Kidney (tissue), 14 donors: Measurements from ENCODE around the gene SLC28A2. TPM values are rescaled to one million over a fixed set of nuclear protein-coding genes. Genes with fewer than 3 reads are reported as not detected.
"Not testable (repeated sequence)": the region's sequence is repeated elsewhere in the genome, so short reads cannot be mapped to it uniquely, and the experiment has no call there.

Experiments
- DNase-seq, 5 donors: peaks; one replicate each; pipeline ENCODE4 v3.0.0-alpha.2; 2013 to 2020
- FAIRE-seq: peaks from 2 replicates; lab custom pipeline; 2012; peaks lifted over from hg19 to GRCh38; lab: Jason Lieb, UNC
- H3K27ac ChIP-seq, 2 donors: one replicate each; pipeline ENCODE4 v1.7.0; 2013; ENCODE audit warnings: low read depth in 2 of 2, low read length in 2 of 2, inconsistent platforms in 1 of 2
- H3K27me3 ChIP-seq: one replicate; pipeline ENCODE4 v1.7.1; 2013; ENCODE audit warnings: low read length, inconsistent platforms; ENCODE audit not compliant: control insufficient read depth, insufficient read depth
- H3K36me3 ChIP-seq, 3 donors: one replicate each; pipeline versions ENCODE4 v1.7.0 to v1.7.1; 2013; ENCODE audit warnings: low read length in 3 of 3, control low read depth in 1 of 3, inconsistent platforms in 1 of 3; ENCODE audit not compliant: insufficient read depth in 3 of 3, control insufficient read depth in 2 of 3
- H3K4me1 ChIP-seq, 3 donors: one replicate each; pipeline versions ENCODE4 v1.7.0 to v1.7.1; 2013; ENCODE audit warnings: low read length in 3 of 3, inconsistent platforms in 1 of 3, low read depth in 1 of 3; ENCODE audit not compliant: control insufficient read depth in 2 of 3, insufficient read depth in 2 of 3
- H3K4me3 ChIP-seq, 3 donors: one replicate each; pipeline versions ENCODE4 v1.7.0 to v1.8.1; 2013; ENCODE audit warnings: low read length in 3 of 3, control low read depth in 1 of 3, inconsistent platforms in 1 of 3
- H3K9ac ChIP-seq, 3 donors: one replicate each; pipeline versions ENCODE4 v1.7.0 to v1.7.1; 2013; ENCODE audit warnings: low read length in 3 of 3, control low read depth in 1 of 3, inconsistent platforms in 1 of 3
- H3K9me3 ChIP-seq, 3 donors: one replicate each; pipeline versions ENCODE4 v1.7.0 to v1.7.1; 2013; ENCODE audit warnings: low read length in 3 of 3, control low read depth in 1 of 3, inconsistent platforms in 1 of 3; ENCODE audit not compliant: control insufficient read depth in 2 of 3, insufficient read depth in 1 of 3
- intact Hi-C: fragments of 100-400 bp; cut with DNase I; formaldehyde crosslinking; loops from one replicate; pipeline ENCODE4 v1.11.1; 2022
- polyA plus RNA-seq: library from polyadenylated mRNA; stranded (reverse); fragments of 350-450 nt; fragmentation: Illumina TruSeq; extraction: RNeasy Lipid Tissue Mini Kit (QIAGEN cat#74804); gene quantifications from one replicate; pipeline ENCODE4 v1.2.3, GENCODE V29; 2014; ENCODE audit warnings: low read depth, low replicate concordance; ENCODE audit not compliant: insufficient read depth
- total RNA-seq: library from RNA; stranded (reverse); fragmentation: NEBNext Ultra II Directional; extraction: Animal tissue kit (Norgen Biotek cat#: 25700); gene quantifications from one replicate; pipeline ENCODE4 v1.2.1, GENCODE V29; 2021
- TF ChIP-seq, protein P1 (sequence below): IDR thresholded peaks from 3 replicates; pipeline ENCODE4 v1.5.1; 2012; ENCODE audit warnings: mild to moderate bottlenecking, moderate library complexity, borderline replicate concordance; ENCODE audit not compliant: insufficient read depth; ENCODE audit errors: extremely low read depth
- donor health status: control.
- donor health status: control.
- donor health status: control.
- donor health status: control.
- donor health status: control.
- donor health status: DM: yes; HTN: yes; CAD: no.
- donor health status: Normal renal cell carcinoma (clear cell type).

Gene SLC28A2
- total and polyA plus RNA-seq, 2 donors from 2014 or later, result 0.17 TPM; not detected in 1

DNA sequence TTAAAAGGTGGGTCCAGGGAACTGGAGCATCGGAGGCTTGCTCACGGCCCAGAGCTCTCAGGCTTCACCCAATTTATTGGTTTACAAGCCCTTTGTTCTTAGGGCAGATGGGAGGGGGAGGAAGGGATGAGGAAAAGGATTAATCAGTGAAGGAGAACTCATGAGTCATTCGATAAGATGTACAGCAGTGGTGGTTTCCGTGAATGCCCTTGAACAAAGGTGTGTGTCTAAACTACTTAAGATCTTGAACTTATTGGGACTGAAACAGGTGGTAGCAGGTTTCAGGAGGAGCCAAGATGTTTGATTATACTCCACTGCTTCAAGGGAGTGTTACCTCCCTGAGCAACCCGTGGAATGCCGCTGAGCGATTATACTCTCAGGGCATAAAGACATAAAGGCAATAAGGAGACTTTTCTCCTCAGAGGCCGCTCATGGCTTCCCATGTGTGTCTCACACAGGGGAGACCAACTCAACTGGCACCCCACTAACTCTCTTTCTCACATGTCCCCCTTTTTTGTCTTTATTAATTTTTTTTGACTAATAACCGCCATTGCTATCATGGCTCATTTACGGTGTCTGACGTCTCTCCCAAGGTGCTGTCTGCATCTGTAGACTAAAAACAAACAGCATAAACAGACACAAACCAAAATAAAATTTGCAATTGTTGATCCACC, 17.3 kb upstream of the SLC28A2 start:
- no peaks in the 10 kb centered on the region for H3K27me3 ChIP-seq
- no peak overlapping the region for H3K9ac ChIP-seq
- no peak for DNase-seq
- FAIRE-seq, result no peak
- H3K4me3 ChIP-seq, result no peak overlapping the region
- TF ChIP-seq, protein P1, sequence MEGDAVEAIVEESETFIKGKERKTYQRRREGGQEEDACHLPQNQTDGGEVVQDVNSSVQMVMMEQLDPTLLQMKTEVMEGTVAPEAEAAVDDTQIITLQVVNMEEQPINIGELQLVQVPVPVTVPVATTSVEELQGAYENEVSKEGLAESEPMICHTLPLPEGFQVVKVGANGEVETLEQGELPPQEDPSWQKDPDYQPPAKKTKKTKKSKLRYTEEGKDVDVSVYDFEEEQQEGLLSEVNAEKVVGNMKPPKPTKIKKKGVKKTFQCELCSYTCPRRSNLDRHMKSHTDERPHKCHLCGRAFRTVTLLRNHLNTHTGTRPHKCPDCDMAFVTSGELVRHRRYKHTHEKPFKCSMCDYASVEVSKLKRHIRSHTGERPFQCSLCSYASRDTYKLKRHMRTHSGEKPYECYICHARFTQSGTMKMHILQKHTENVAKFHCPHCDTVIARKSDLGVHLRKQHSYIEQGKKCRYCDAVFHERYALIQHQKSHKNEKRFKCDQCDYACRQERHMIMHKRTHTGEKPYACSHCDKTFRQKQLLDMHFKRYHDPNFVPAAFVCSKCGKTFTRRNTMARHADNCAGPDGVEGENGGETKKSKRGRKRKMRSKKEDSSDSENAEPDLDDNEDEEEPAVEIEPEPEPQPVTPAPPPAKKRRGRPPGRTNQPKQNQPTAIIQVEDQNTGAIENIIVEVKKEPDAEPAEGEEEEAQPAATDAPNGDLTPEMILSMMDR, result no peak
- no peaks in the 10 kb centered on the region for H3K36me3 ChIP-seq
- intact Hi-C loops, result no loop called here
- H3K27ac ChIP-seq, result no peak overlapping the region
- peaks cover 0 to 7% (median 2%) of the 10 kb centered on the region in 3 donors for H3K9me3 ChIP-seq
- H3K4me1 ChIP-seq, result no peaks in the 10 kb centered on the region

DNA sequence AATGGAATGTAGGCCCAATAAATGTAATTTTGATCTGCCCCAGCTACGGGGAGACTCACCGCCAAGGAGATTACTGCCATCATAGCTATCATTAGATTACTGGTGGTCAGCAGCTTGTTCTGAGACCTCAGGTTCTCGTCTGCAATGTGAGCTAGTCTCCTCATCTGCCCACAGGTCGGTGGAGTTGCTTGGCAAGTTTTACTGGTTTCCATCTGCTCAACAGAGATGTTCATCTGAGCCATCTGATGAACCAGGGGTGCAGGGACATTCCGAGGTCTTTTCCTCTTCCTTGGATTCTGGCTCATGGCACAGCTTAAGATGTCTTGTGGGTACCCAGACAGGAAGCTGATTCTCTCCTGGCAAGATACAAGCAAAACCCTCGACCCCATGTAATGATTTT, 15.2 kb upstream of the SLC28A2 start:
- H3K27ac ChIP-seq, H3K9ac ChIP-seq, H3K36me3 ChIP-seq, H3K4me3 ChIP-seq, H3K27me3 ChIP-seq, intact Hi-C loops, FAIRE-seq, DNase-seq, H3K4me1 ChIP-seq: not testable (repeated sequence)
- peaks cover 0 to 18% (median 5%) of the 10 kb centered on the region in 3 donors for H3K9me3 ChIP-seq

DNA sequence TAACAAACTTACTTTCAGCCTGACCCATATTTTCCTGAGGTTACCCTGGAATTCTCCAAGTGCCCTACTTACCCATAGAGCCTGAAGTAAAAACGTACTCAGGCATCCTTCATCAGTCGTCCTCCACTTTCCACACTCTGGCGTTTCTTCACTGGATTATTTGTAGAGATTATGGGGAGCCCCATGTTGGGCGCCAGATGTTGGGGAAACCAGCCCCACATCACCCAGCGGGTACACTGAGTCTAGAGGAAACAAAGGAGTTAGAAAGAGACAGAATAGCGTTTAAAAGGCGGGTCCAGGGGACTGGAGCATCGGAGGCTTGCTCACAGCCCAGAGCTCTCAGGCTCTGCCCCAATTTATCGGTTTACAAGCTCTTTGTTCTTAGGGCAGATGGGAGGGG, 9.7 kb upstream of the SLC28A2 start:
- Histone ChIP-seq H3K36me3 (no peaks in the 10 kb centered on the region), H3K27ac (no peak overlapping the region), H3K27me3 (no peaks in the 10 kb centered on the region), H3K9ac (no peak overlapping the region), H3K4me3 (no peak overlapping the region), H3K9me3 (peaks cover 0 to 28% (median 13%) of the 10 kb centered on the region in 3 donors), H3K4me1 (no peaks in the 10 kb centered on the region)
- intact Hi-C loops, result no loop called here
- DNase-seq (no peak), FAIRE-seq (no peak)
- TF ChIP-seq, protein P1, result no peak

DNA sequence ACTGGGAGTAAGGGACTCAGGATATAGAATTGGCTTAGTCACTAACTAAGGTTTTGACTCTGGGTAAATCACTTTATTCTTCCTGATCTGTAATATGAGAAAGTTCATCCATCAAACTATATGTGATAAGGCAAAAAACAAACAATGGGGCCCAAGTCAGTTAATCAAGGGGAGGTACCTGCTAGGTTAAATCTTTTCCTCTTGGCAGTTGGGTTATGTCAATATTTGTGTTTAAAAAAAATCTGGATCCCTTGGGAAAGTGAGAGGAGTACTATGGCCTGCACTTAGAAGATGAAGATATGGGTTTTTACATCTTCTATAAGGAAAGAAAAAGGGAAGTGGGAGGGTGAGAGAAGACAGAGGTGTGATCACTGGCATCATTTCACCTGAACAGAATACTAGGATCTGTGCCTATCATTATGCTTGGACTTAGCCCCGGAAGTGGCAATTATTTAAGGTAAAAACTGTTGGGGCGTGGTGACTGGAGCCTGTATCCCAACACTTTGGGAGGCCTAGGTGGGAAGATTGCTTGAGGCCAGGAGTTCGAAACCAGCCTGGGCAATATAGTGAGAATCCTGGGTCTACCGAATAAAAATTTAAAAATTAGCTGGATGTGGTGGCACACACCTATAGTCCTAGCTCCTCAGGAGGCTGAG, 2.8 kb upstream of the SLC28A2 start:
- Histone ChIP-seq H3K4me3 (no peak overlapping the region), H3K9ac (no peak overlapping the region), H3K36me3 (no peaks in the 10 kb centered on the region), H3K9me3 (peaks cover 0 to 2% (median 2%) of the 10 kb centered on the region in 3 donors), H3K27ac (no peak overlapping the region), H3K27me3 (no peaks in the 10 kb centered on the region), H3K4me1 (no peaks in the 10 kb centered on the region)
- no peak for FAIRE-seq
- TF ChIP-seq, protein P1, result no peak
- peak in 1 of 5 donors; percentile 2 for DNase-seq
- intact Hi-C loops, result no loop called here
